Stimulated activated CD8-positive, alpha-beta memory T cell treated with anti-CD3 and anti-CD28 coated beads, Interleukin-4, amount 100 ng/mL, for 48 hours (primary cell): Measurements from ENCODE around the gene SDHC.

Experiments used
- DNase-seq: peaks from one replicate; pipeline ENCODE4 v3.0.0-alpha.2; 2020

SDHC gene, protein sequence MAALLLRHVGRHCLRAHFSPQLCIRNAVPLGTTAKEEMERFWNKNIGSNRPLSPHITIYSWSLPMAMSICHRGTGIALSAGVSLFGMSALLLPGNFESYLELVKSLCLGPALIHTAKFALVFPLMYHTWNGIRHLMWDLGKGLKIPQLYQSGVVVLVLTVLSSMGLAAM

GRCh38 chr1:161314201-161314981 lies at the start of gene SDHC:
SDHC (plus strand) TSS chr1:161314381; CDS start chr1:161314406, 25 bp downstream.
- peak; percentile 90 for DNase-seq

DNA sequence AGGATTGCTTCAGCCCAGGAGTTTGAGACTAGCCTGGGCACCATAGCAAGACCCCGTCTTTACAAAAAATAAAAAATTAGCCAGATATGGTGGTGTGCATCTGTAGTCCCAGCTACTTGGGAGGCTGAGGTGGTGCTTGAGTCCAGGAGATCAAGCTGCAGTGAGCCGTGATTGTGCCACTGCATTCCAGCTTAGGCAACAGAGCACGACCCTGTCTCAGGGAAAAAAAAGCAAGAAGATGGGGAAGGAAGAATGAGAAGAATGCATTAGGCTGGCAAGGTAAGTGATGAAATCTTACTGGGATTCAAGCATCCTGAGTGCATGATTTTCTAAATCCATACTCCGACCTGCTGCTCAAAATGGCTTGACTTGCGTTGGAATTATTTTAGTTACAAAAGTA lies 48.9 kb upstream of the SDHC start:
- no peak for DNase-seq

DNA sequence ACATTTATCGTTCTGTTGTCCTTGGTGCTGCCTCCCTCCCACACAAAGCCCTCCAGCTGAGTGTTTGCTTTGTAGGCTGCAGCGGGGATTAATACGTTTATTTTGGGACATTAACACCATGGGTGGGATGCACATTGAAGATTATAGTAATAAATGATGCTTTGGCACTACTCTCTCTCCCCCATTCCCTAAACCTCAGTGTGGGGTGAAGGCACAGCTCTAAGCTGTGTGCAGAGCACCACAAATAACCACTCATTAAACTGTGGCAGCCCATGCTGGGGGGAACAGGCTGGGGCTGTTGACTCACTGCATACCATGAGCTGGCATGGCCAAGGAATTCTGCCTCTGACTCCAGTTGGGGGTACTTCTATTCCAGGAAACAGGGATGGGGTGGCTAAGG lies 48.0 kb upstream of the SDHC start:
- DNase-seq: no peak

DNA sequence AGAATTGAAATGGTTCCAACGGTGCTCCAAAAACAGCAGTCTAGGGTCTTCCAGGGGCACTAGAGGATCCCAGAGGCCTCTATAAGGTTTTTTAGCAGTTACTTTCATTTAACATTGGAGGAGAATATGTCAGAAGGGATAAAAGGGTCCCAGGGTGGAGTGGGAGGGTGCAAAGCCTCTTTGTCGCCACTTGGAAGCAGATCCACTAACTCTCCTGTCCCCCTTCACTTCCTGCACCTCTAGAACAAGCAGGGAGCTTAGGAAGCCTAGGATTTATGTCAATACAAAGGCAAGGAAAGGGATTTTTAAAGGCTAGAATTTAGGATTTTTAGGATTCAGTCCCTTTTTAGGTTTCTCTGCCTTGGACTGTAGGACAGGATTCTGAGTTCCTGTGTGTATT lies 47.3 kb upstream of the SDHC start:
- DNase-seq: no peak

GRCh38 chr1:161267321-161267720 lies 46.9 kb upstream of the SDHC start:
- no peak for DNase-seq

GRCh38 chr1:161273402-161273801 lies 40.8 kb upstream of the SDHC start:
- no peak for DNase-seq

GRCh38 chr1:161274874-161275273 lies 39.3 kb upstream of the SDHC start:
- no peak for DNase-seq

GRCh38 chr1:161282991-161283390 lies 31.2 kb upstream of the SDHC start:
- DNase-seq: no peak

DNA sequence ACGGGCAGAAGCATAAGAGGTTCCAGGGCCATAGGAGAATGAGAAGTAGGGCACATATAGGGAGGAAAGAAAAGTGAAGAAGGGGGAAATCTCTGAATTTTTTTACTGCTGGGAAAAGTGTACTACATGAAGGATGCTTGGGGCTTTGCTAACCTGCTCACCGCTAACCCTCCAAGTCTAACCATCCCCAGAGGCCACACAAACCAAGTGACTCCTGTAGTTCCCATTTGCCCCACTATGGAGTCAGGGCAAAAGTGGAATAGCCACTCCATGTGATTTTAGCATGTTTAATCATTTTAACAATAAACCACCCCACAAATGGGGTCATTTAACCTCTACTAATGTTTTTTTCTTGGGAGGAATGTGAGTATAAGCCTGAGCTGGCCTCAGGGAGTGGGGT lies 29.1 kb upstream of the SDHC start:
- DNase-seq: no peak

DNA sequence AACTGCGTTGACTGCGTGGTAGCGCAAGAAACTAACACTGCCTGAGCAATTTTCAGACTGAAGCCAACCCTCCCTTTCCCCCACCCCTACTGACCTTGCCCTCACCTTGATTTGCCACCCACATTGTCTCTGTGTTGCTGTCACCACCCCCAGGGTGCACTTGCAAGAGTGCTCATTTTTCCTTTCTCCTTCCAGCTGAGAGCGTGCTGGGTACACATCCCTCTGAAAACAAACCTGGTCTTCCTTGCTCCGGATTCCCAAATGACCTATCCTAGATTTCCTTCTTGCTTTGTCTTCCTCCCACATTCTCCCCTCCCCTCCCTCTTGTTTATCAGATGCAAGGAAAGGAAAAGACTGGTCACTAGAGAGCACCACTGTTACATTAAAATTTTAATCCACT lies 28.7 kb upstream of the SDHC start:
- no peak for DNase-seq

DNA sequence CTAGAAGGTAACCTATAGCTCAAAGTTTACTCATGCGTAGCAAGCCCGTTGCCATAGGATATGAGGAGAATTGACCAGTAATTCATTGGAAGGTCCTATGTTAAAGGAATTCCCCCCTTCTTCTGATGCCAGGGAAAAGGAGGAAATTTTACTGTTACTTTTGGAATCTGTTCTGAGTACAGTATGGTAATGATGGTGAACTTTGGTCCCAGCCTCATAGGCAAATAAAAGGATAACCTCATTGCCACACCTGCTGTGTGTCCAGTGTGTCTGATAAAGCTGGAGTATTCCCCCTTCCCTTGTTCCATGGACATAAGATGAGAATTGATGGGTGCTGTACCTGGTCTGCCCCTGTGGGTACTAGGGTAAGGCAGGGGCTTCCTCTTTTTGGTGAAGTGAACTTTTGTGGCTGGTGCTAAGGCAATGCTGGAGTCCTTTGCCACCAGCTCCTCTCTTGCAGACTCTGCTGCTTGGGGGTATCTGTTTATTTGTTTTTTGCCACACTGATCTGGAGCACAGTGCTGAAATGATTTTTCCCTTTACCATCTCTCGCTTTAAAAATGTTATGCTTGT lies 26.6 kb upstream of the SDHC start:
- no peak for DNase-seq

DNA sequence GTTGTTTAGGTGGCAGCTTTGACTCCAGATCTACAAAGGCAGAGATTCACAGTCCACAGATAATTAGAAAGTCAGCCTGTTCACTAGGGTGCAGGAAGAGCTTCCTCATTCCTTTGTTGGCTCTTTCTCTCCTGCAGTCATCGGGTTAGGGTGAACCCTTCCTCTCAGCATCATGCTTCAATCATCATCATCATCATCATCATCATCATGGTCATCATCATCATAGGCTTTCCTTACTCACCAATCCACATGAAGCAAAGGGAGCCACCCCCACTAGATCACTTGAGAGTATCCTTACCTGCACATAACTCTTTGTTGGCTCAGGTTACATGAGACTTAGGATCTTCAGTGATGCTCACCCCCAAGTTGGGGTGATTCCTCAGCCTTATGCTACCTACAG lies 23.4 kb upstream of the SDHC start:
- no peak for DNase-seq

DNA sequence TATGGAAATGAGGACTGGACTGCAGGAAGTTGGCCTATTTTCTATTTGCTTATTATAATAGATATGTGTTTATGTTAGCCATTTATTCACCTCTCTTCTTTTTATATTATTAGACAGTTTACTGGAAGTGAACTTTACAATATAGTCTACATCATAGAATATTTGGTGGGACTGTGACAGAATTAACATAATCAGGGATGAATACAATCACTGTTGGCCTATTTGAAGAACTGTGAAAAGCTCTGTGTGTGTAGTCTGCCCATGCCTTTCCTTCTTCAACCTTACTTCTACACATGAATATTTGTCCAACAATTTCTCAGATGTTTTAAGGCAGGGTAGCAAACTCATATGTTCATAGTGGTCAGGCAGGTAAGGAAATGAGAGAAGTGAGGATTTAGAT lies 16.8 kb upstream of the SDHC start:
- no peak for DNase-seq

DNA sequence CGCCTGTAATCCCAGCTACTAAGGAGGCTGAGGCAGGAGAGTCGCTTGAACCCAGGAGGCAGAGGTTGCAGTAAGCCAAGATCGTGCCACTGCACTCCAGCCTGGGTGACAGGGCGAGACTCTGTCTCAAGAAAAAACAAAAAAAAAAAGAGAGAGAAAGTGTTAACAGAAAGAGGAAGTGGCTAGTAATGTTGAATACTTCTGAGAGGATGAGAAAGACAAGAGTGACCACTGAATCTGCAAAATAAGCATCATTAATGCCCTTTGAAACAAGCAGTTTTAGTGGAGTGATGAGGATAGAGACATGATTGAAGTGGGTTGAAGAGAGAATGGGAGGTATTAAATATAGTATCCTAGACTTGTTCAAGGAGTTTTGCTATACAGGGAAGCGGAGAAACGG lies 16.1 kb upstream of the SDHC start:
- DNase-seq: no peak

DNA sequence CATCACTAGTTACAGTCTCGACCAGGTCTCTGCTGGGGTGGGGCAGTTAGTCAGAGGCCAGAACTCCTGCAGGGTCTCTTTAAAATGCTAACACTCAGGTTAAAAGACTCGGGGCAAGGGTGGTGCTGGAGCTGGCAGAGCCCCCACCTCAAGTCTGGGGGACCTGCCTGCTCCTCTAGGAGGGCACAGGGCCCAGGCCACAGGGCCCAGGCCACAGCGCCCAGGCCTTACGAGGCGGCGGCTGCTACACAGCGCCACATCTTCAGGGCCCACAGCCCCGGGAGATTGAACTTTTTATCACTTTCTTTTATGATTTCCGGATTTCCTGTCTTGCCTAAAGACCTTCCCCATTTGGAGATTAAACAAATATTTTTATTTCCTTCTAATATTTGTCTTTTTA lies 14.8 kb upstream of the SDHC start:
- DNase-seq: no peak

DNA sequence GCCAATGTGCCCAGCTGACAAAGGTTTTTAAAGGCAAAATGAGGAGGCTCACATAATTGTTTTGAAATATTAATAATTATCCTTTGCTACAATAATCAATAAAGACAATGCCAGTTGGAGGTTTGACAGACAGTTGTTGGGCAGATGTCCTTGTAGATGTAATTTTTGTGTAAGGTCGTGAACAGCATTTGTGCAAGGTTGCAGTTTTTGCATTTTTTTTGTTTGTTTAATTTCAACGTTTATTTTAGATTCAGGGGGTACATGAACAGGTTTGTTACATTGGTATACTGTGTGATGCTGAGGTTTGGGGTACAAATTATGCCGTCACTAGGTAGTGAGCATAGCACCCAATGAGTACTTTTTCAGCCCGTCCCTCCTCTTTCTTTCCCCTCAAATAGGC lies 13.7 kb upstream of the SDHC start:
- no peak for DNase-seq

DNA sequence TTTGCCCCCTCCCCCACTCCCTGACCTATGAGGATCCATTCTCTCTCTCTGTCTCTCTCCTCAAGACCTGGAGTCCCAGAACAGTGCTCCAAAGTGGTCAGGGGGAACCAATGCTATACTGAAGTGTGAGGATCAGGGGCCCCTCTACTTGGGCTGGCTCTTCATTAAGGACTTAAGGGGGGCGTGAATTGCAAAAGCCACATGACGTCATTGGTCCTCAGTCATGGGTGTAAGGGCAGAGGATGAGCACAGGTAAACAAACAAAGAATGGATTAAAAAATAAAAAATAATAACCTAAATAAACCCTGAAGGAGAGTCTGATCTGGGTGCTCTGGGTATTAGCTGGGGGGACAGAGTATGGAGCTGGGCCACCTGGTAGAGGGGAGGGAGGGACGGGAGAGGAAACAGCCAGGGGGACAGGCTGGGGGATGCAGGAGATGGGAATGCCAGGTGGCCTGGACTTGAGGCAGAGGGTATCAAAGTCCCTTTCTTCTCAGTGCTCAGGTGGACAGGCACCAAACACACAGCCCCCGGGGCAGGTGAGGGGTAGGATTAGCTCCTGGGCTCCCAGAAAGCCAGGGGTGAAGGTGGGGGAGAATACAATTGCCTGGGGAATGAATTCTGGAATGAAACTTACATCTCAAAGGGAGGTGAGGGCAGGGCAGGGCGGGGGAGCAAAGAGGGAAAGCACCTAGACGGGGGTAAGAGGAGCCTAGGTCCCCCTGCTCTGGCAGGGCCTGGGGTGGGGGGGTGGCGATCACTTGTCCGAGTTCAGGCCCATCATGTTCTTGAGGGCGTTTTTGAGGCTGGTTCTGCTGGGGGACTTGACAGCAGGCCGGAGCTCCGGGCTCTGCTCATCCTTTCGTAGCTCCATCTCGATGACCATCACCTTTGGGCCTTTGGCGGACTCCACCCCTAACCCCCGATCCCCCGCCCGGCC lies 9.0 kb upstream of the SDHC start:
- no peak for DNase-seq

- DNase-seq: peak; percentile 91
Observed at GRCh38 chr1:161305867-161306519, 8.2 kb upstream of the SDHC start.

GRCh38 chr1:161307230-161307768 lies 6.9 kb upstream of the SDHC start:
- no peak for DNase-seq

- no peak for DNase-seq
Observed at GRCh38 chr1:161307892-161308638, 6.1 kb upstream of the SDHC start.

DNA sequence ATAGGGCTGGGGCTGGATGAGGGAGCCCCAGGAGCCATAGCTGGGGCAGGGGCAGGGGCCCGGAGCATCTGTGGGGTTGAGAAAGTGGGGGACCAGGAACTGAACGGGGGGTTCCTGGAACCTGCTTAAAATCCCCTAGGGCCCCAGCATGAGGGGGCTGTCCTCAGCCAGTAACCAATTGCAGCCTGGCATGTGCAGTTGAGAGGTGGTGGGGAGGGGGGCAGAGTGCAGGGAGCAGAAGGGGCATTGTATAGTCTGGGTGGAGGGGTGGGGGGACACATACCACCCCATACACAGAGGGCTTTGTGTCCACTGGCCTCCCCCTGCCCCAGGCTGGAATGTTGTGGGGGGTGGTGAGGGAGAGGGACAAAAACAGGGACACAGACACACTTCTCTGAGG lies 4.3 kb upstream of the SDHC start, which contains the start of gene MPZ:
MPZ (minus strand) TSS at position 101 of the 400 bp plus-strand sequence; CDS start at position 38, 63 bp downstream.
- DNase-seq: no peak
